ENCODE measurements around the gene FICD.
A peak's percentile ranks its signal among the peaks of the same experiment; 100 is the strongest.

The FICD gene

GRCh38 chr12:108505129-108505528 is 9.9 kb upstream of the FICD start:
- no peak for DNase-seq

- no peak for DNase-seq
These were observed 7.0 kb upstream of the FICD start for GRCh38 chr12:108507971-108508642.

- DNase-seq: no peak
These were observed 5.3 kb upstream of the FICD start for GRCh38 chr12:108509806-108510205.

GRCh38 chr12:108510836-108511235 is 4.2 kb upstream of the FICD start:
- DNase-seq: no peak

GRCh38 chr12:108511633-108512540 is 3.2 kb upstream of the FICD start:
- DNase-seq: peak; percentile 52

GRCh38 chr12:108514468-108514972 is 557 bp upstream of the FICD start:
- DNase-seq: no peak

- DNase-seq: no peak
These were observed 839 bp downstream of the FICD start for GRCh38 chr12:108515916-108516315.

- no peak for DNase-seq
These were observed 1.6 kb downstream of the FICD start for GRCh38 chr12:108516511-108517275.

GRCh38 chr12:108517288-108518100 is 2.4 kb downstream of the FICD start:
- DNase-seq: no peak

- DNase-seq: no peak
These were observed 3.1 kb downstream of the FICD start for GRCh38 chr12:108518101-108518715.

- no peak for DNase-seq
These were observed 3.8 kb downstream of the FICD start for GRCh38 chr12:108518716-108519496.

GRCh38 chr12:108519558-108519957 is 4.5 kb downstream of the FICD start:
- DNase-seq: no peak

- no peak for DNase-seq
These were observed 8.3 kb downstream of the FICD start for GRCh38 chr12:108523365-108523764.

- DNase-seq: no peak
These were observed 10.6 kb downstream of the FICD start for GRCh38 chr12:108525681-108526080.

- no peak for DNase-seq
These were observed 11.5 kb downstream of the FICD start for GRCh38 chr12:108526482-108527165.

GRCh38 chr12:108527166-108527496 is 12.1 kb downstream of the FICD start:
- no peak for DNase-seq

GRCh38 chr12:108530161-108530560 is 15.1 kb downstream of the FICD start:
- no peak for DNase-seq

- DNase-seq: no peak
These were observed 17.1 kb downstream of the FICD start for GRCh38 chr12:108531929-108532848.

- no peak for DNase-seq
These were observed 23.1 kb downstream of the FICD start for GRCh38 chr12:108538146-108538545.

All from NCI-H774 (cell line).